GM12875 (cell line): ENCODE data around the gene CASP4.
"Not testable (repeated sequence)": the region's sequence is repeated elsewhere in the genome, so short reads cannot be mapped to it uniquely, and the experiment has no call there.

ENCODE experiments used
- H3K4me3 ChIP-seq: one replicate; pipeline ENCODE4 v1.5.1; 2011; ENCODE audit warnings: low read depth, low read length, control low read depth
- TF ChIP-seq, protein P1 (sequence below): IDR thresholded peaks from 2 replicates; pipeline ENCODE4 v1.5.1; 2011; ENCODE audit warnings: low read depth, mild to moderate bottlenecking, control low read depth, inconsistent platforms, low read length, moderate library complexity, borderline replicate concordance; ENCODE audit not compliant: insufficient read depth

CASP4 gene

GRCh38 chr11:104962852-104963251 is 5.5 kb downstream of the CASP4 start:
- no peak overlapping the region for H3K4me3 ChIP-seq
- TF ChIP-seq, protein P1, sequence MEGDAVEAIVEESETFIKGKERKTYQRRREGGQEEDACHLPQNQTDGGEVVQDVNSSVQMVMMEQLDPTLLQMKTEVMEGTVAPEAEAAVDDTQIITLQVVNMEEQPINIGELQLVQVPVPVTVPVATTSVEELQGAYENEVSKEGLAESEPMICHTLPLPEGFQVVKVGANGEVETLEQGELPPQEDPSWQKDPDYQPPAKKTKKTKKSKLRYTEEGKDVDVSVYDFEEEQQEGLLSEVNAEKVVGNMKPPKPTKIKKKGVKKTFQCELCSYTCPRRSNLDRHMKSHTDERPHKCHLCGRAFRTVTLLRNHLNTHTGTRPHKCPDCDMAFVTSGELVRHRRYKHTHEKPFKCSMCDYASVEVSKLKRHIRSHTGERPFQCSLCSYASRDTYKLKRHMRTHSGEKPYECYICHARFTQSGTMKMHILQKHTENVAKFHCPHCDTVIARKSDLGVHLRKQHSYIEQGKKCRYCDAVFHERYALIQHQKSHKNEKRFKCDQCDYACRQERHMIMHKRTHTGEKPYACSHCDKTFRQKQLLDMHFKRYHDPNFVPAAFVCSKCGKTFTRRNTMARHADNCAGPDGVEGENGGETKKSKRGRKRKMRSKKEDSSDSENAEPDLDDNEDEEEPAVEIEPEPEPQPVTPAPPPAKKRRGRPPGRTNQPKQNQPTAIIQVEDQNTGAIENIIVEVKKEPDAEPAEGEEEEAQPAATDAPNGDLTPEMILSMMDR: no peak

GRCh38 chr11:104957280-104957679 is 11.1 kb downstream of the CASP4 start:
- H3K4me3 ChIP-seq: no peak overlapping the region
- TF ChIP-seq, protein P1: no peak

GRCh38 chr11:104956528-104956927 is 11.8 kb downstream of the CASP4 start:
- H3K4me3 ChIP-seq: no peak overlapping the region
- TF ChIP-seq, protein P1: no peak

DNA sequence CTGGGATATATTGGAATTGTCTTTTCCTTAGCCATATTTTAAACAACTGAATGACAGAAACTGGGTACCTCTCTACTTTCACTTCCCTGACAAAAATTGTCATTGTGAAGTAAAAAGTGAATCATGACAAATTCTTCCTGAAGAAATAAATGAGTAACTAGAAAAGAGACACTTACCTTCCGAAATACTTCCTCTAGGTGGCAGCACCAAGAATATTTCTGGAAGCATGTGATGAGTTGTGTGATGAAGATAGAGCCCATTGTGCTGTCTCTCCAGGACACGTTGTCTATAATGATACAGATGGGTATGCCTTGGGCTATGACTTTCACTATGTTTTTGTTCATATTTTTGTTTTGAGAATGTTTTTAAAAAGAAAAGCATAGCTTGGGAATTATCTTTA is 21.5 kb downstream of the CASP4 start:
- TF ChIP-seq, protein P1: peak; percentile 35; the same call in 1 of the 2 replicates
- H3K4me3 ChIP-seq: no peak overlapping the region

- H3K4me3 ChIP-seq: no peak overlapping the region
- TF ChIP-seq, protein P1: no peak
These were observed 24.3 kb downstream of the CASP4 start for GRCh38 chr11:104944076-104944475.

- TF ChIP-seq, protein P1: no peak
- H3K4me3 ChIP-seq: no peak overlapping the region
These were observed 24.8 kb downstream of the CASP4 start for GRCh38 chr11:104943561-104943960.

GRCh38 chr11:104934594-104934993 is 33.8 kb downstream of the CASP4 start:
- TF ChIP-seq, protein P1: no peak
- no peak overlapping the region for H3K4me3 ChIP-seq

- H3K4me3 ChIP-seq: not testable (repeated sequence)
These were observed 34.3 kb downstream of the CASP4 start for GRCh38 chr11:104934073-104934472.
